ENCODE results near the gene FBXO4. TPM values are rescaled to one million over a fixed set of nuclear protein-coding genes. Genes with fewer than 3 reads are reported as not detected.
"Not testable (repeated sequence)": the region's sequence is repeated elsewhere in the genome, so short reads cannot be mapped to it uniquely, and the experiment has no call there.

Gene FBXO4
- total RNA-seq, 4 donors from 2014 or later, result 7.6 to 16.5 (median 7.9) TPM

DNA sequence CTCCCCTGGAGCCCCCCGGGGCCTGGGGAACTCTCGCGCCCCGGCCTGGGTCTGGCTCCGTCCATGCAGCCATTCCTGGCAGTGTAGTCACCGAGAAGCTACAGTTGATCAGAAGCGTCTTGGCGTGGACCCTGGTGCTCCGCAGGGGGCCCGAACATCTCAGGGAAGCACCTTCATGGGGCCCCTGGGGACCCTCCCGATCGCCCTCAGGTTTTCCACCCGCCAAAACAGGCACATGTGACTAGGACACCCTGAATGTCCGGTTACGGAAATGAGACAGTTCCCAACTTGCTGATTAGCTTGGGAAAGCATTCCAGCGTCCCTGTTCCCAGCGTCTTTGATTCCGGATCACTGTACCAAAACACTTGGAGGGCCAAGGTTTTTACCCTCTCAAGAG lies 472 bp downstream of the FBXO4 start:
- Histone ChIP-seq H3K27ac (peak overlapping the region; percentile 89 to 96 (median 92)), H3K4me1 (peaks cover 0 to 5% (median 1%) of the 10 kb centered on the region in 4 donors), H3K27me3 (no peaks in the 10 kb centered on the region), H3K36me3 (peaks cover 0 to 18% (median 0%) of the 10 kb centered on the region in 3 donors), H3K9me3 (no peaks in the 10 kb centered on the region), H3K4me3 (peak overlapping the region; percentile 75 to 85 (median 79))
- TF ChIP-seq CTCF (IDR thresholded peaks at IDR 0.05) (no peak), POLR2A (IDR thresholded peaks at IDR 0.05) (no peak)
- peak in 2 of 3 donors; percentile 22 to 65 for DNase-seq

DNA sequence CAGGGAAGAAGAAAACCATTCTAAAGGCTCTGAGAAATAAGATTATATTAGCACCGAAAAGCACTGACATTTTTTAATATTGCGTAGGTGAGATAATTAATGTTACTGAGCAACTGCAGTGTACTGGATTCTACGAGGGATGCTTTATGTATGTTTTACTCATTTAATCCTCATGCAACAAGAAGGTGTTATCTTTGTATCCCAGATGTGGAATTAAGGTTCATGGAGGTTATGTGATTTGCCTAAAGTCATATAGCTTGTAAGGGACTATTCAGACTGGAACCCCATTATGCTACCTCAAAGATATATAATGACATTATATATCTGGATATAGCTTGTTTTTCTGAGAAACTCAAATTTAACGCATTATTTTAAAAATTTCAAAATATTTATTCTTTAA lies 2.5 kb downstream of the FBXO4 start:
- peaks cover 0 to 5% (median 1%) of the 10 kb centered on the region in 4 donors for H3K4me1 ChIP-seq
- TF ChIP-seq CTCF (IDR thresholded peaks at IDR 0.05) (no peak), POLR2A (IDR thresholded peaks at IDR 0.05) (no peak)
- DNase-seq, result no peak

DNA sequence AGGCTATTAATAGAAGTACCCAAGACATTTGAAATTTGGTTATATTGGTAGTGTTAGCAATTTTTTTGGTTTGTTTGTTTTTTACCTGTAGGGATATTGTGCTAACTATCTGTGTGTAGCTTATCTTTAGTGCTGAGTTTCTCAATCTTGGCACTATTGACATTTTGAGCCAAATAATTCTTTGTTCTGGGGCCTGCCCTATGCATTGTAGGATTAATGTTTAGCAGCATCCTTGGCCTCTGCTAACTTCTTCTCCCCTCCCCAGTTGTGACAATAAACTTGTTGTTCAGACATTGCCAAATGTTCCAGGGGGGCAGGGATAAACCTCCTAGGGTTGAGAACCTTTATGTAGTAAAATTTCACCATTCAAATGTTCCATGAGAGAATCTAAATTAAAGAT lies 4.0 kb downstream of the FBXO4 start:
- Histone ChIP-seq H3K36me3 (peaks cover 0 to 20% (median 0%) of the 10 kb centered on the region in 3 donors), H3K4me1 (peaks cover 0 to 5% (median 1%) of the 10 kb centered on the region in 4 donors), H3K9me3 (no peaks in the 10 kb centered on the region), H3K27ac (no peak overlapping the region), H3K27me3 (no peaks in the 10 kb centered on the region), H3K4me3 (no peak overlapping the region)
- no peak for DNase-seq
- TF ChIP-seq CTCF (IDR thresholded peaks at IDR 0.05) (no peak), POLR2A (IDR thresholded peaks at IDR 0.05) (no peak)

More for the DNA sequence above, 2.5 kb downstream of the FBXO4 start:
- Histone ChIP-seq H3K9me3 (no peaks in the 10 kb centered on the region), H3K4me3 (no peak overlapping the region), H3K27ac (no peak overlapping the region), H3K27me3 (no peaks in the 10 kb centered on the region), H3K36me3 (peaks cover 0 to 17% (median 0%) of the 10 kb centered on the region in 3 donors)

- H3K4me1 ChIP-seq, result no peaks in the 10 kb centered on the region
- no peaks in the 10 kb centered on the region for H3K27me3 ChIP-seq
- H3K27ac ChIP-seq, result no peak overlapping the region
- H3K36me3 ChIP-seq, result peaks cover 0 to 41% (median 0%) of the 10 kb centered on the region in 3 donors
- TF ChIP-seq POLR2A (IDR thresholded peaks at IDR 0.05) (no peak), CTCF (IDR thresholded peaks at IDR 0.05) (no peak)
- H3K4me3 ChIP-seq, result no peak overlapping the region
- no peak for DNase-seq
- H3K9me3 ChIP-seq, result no peaks in the 10 kb centered on the region
Observed at GRCh38 chr5:41932770-41933169, 7.7 kb downstream of the FBXO4 start.

DNA sequence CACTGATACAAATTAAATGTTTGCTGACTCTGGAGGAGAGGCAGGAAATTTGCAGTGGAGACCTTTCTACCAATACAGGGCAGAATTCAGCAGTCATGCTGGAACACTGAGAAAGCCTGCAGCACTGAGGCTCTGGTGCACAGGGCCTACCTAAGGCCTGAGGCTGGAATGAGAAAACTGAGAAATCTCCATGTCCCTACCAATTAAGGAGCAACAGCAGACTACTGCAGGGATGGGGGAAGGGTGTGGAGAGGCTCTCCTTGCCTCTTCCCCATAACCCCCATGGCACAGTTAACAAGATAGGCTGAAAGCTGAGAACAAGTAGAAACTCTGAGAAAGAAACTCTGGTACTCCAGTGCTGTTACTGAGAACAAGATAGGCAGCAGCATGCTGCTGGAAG lies 10.5 kb downstream of the FBXO4 start:
- Histone ChIP-seq H3K9me3 (no peaks in the 10 kb centered on the region), H3K27ac (no peak overlapping the region), H3K4me1 (no peaks in the 10 kb centered on the region), H3K27me3 (no peaks in the 10 kb centered on the region), H3K4me3 (no peak overlapping the region), H3K36me3 (peaks cover 0 to 29% (median 0%) of the 10 kb centered on the region in 3 donors)
- no peak for TF ChIP-seq POLR2A (IDR thresholded peaks at IDR 0.05)
- TF ChIP-seq CTCF (IDR thresholded peaks at IDR 0.05), result no peak
- no peak for DNase-seq

GRCh38 chr5:41940641-41941040 lies 15.6 kb downstream of the FBXO4 start:
- Histone ChIP-seq H3K27ac (no peak overlapping the region), H3K36me3 (peaks cover 0 to 7% (median 0%) of the 10 kb centered on the region in 3 donors), H3K4me3 (no peak overlapping the region), H3K4me1 (no peaks in the 10 kb centered on the region), H3K9me3 (no peaks in the 10 kb centered on the region), H3K27me3 (no peaks in the 10 kb centered on the region)
- TF ChIP-seq POLR2A (IDR thresholded peaks at IDR 0.05), result no peak
- TF ChIP-seq CTCF (IDR thresholded peaks at IDR 0.05), result no peak
- DNase-seq, result no peak

DNA sequence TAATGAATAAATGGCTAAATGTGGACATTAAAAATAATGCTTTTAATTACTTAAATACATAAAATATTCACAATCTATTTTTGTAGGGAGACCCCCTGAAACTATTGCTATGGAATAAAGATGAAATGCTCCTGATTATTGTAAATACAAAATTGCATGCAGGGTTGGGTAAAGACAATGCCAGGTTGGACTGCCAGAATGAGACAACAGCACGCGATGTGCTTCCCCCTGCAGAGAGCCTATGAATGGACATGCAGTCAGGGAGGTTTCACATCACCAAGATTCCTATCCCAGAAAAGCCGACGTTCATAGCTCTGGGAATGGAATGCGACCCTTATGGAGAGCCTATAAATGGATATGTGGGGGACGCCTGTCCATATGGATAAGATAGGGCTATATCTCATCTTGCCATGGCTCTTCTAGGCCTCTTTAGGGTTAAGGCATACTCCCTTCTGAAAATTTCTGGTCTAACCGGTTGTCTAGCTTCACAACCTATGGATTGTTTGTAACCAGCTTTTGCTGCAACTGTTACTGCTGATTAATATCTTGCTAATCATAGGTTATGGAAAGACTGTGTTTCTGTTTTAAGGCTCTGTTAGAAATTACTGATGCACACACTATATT lies 20.4 kb downstream of the FBXO4 start:
- not testable (repeated sequence) for DNase-seq

More for the DNA sequence above, 20.4 kb downstream of the FBXO4 start:
- H3K36me3 ChIP-seq, H3K27ac ChIP-seq, H3K9me3 ChIP-seq, H3K27me3 ChIP-seq, H3K4me1 ChIP-seq, H3K4me3 ChIP-seq: not testable (repeated sequence)
